NCI-H526 (cell line): ENCODE data around the gene ZMYND11.

Experiments used
- DNase-seq, 2 experiments: peaks; one replicate each; lab custom pipeline; 2025; lab: John Stamatoyannopoulos, UW

Gene ZMYND11

DNA sequence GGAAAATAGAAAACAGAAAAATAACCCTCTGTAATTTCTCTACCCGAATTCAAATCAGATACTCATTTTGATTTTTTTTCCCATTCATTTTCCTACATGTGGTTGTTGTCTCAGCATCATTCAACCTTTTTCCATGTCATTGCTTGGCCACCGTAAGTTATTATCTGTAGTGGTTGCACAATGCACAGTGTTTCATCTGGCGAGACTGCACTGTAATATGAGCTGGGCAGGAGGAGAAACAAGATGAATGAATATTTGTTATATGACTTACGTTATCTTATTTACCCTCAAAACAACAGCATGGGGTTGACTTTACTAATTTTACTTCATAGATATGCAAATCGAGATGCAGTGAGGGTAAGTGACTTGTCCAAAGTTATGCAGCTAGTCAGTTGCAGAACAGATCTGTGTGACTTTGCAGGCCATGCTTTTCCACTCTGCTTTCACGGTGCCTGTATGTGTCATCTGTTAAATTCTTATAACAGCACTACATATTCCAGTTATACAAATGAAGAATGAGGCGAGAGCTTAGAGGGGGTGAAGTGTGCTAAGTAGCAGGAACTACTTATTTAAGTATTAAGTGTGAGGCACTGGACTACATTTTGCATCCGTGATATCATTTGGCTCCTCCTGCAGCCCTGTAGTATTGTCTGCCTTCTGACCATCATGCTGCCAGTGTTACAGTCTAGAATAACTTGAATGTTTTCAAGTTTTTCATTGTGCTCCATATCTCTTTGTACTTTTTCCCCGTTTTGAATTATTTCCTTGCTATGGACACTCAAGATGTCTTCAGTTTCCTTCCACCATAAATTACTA, 56.7 kb downstream of the ZMYND11 start:
- DNase-seq: peak; percentile 69 to 82

GRCh38 chr10:194281-194680, 59.0 kb downstream of the ZMYND11 start:
- DNase-seq: no peak

- no peak for DNase-seq
Observed at GRCh38 chr10:200405-200804, 65.2 kb downstream of the ZMYND11 start.

DNA sequence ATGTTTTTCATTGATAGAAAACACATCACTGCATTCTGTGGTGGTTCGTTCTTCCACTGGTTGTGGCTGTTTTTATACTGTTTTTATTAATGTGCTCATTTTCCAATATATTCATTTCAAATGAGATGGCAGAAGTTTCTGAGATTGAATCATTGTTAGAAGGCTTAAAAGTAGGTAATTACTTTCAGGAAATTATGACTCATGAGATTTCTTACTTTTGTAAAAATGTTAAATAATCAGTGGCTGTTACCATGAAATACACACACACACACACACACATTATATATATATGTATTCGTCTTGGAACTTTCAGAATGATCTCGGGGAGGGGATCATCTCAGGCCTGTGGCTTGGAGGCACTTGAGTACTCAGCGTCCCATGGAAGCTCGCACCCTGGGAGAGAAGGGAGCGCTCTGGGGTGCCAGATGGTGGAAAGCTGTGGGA, 66.1 kb downstream of the ZMYND11 start:
- DNase-seq: no peak

DNA sequence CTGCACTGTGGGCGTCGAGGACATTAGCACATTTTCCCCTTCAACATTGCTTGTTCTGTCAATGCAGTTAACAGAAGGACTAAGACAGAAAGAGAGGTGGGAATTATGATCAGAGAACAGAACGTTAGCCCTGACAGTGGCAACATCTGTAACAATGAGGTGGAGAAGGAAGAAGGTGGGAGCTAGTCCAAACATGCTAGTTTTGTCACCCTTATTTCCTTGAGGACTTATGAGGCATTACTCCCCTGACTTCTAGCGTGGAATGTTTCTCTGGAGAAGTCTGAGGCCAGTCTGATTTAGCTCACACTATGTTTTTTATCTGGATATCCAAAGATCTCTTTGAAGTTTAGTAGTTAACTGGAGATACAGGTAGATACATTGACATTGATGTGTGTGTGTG, 73.4 kb downstream of the ZMYND11 start:
- DNase-seq: no peak

- no peak for DNase-seq
Observed at GRCh38 chr10:209357-209756, 74.1 kb downstream of the ZMYND11 start.

- no peak for DNase-seq
Observed at GRCh38 chr10:210297-210696, 75.0 kb downstream of the ZMYND11 start.

DNA sequence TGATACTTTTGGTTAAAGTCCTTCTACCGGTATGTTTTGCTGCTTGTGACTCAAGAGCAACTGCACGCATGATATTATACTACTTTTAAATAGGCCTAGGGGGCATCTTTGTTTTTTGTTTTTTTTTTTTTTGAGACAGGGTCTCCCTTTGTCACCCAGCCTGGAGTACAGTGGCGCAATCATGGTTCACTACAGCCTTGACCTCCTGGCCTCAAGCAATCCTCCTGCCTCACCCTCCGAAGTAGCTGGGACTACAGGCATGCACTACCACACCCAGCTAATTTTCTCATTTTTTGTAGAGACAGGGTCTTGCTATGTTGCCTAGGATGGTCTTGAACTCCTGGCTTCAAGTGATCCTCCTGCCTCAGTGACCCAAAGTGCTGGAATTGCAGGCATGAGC, 80.2 kb downstream of the ZMYND11 start:
- DNase-seq: no peak

GRCh38 chr10:218798-219197, 83.5 kb downstream of the ZMYND11 start:
- peak in 1 of 2 experiments; percentile 32 for DNase-seq

- no peak for DNase-seq
Observed at GRCh38 chr10:219731-220472, 84.6 kb downstream of the ZMYND11 start.

DNA sequence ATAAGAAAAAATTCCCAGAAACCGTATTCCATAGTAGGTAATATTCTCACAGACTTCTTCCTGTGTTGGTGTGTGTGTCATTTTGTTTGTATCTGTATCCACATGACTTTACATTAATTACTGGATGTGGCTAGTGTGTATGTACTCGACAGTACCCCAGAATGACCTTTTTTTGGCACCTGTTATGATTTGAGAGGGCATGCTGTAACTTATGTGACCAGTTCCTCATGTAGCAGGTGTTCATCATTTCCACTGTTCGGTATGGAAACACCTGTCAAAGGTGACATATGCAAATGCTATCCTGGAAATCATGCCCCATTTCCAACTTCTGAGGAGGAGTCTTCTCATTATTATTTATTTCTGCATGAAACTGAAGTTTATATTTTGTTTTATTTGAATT, 89.3 kb downstream of the ZMYND11 start:
- DNase-seq: peak; percentile 10 to 44

- DNase-seq: no peak
Observed at GRCh38 chr10:226018-226417, 90.8 kb downstream of the ZMYND11 start.

GRCh38 chr10:227014-227413, 91.8 kb downstream of the ZMYND11 start:
- no peak for DNase-seq

DNA sequence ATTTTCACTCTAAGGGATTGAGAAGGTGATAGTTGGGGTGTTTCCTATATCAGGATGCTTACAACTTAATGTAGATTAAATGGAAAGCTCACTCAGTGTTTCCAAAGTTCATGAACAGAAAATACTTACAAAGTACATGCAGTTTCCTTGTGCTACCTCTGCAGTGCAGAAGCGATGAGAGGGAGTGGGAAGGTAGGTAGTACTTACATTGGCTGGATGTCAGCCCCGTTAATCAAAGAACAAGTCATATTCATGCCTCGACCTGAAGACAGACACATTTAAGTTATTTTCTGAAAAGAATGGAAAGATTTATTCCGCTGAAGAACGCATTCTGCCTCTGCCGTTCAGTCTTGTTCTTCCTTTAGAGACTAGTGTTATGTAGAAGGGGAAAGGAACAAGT, 93.1 kb downstream of the ZMYND11 start:
- DNase-seq: no peak

DNA sequence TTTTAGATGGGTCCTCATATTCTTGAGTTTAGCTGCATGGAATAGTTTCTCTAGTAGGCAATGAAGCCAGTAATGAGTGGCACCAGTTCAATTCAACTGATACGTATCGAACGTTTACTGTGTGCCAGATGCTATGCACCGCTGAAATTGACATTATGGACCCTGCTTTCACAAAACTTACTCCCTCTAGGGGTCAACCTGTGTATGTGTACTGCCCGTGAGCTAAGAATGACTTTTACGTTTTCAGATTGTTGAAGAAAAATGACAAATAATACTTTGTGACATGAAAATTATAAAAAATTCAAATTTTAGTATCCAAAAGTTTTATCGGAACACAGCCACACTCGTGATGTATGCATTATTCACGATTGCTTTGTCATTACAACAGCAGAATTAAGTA, 95.5 kb downstream of the ZMYND11 start:
- peak in 1 of 2 experiments; percentile 9 for DNase-seq

DNA sequence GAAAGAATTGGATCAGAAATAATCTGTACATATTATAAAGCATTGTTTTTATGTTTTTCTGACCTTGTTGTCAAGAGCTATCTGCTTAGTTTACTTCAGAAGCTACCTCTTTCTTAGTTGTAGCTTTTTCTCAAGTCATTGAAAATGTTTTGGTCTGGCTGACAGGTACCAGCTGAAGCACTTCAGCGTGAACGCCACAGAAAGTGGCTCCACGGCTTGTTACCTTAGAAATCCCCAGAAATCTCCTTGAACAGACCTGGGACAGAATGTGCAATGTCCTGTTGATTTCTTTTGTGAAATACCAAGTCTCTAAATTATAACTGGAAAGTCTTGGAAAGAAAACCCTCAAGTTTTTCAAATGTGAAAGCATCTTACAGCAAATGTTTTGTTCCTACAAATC, 96.8 kb downstream of the ZMYND11 start:
- DNase-seq: no peak

DNA sequence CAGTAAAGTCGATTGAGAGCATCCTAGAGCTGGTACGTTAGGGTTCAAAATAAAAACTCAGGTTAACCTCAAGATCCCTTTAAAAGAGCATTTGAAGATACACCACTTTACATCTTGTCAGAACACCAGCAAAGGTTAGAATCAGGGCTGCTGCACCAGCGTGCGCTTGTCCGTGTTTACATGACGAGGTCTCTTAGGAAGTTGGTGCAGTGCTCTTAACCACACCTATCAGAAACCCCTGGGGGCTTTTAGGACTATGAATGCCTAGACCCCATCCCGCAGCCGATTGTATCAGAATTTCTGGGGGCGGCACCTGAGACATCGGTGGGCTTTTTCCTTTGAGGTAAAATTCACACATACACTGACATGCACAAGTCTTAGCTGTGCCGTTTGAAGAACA, 97.6 kb downstream of the ZMYND11 start:
- DNase-seq: no peak

DNA sequence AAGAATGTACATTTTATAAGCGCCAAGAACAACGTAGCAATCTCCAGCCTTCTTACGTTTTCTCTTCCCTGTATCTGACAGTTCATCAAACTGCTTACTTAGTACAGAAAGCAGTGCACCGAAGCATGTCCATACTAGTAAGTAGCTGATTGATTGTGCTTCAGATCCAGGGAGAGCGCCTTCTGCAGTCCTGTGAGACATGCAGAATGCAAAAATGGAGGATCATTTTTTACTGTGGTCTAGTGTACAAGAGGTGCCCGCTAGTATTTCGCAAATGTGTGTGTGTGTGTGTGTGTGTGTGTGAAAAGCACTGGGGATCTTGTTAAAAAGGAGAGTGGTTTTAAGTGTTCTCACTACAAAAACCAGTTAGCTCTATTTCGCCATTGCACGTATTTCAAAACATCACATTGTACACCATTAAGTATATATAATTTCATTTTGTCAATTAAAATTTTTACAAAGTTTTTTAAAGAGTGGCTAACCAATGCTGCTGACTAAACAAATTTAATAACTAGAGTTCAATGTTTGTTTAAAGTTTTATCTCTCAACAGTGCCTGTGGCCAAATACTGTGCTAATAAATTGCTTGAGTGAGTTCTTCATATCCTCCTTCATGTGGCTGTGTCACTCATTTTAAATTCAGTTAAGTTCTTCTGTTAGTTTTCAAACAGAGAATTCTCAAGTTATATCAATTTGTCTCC, 99.6 kb downstream of the ZMYND11 start:
- no peak for DNase-seq

DNA sequence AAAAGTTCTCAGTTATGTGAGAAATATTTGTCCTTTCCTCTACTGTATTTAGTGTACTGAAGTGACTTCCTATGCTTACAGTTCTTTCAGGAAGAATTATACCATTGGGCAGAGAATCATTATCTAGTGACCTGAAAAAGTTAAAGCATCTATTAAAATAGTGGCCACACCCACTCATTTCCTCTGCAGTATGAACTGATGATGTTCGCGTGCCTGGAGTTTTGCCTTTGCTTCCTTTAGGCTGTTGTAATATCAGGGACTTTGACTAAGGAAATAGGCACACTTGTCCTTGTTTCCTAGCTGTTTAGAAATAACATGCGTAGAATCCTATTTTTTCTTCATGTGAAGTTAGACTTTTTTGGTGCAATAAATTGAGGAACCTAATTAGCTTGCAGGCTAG, 100.7 kb downstream of the ZMYND11 start:
- no peak for DNase-seq

GRCh38 chr10:239109-239508, 103.9 kb downstream of the ZMYND11 start:
- DNase-seq: peak; percentile 2 to 24

DNA sequence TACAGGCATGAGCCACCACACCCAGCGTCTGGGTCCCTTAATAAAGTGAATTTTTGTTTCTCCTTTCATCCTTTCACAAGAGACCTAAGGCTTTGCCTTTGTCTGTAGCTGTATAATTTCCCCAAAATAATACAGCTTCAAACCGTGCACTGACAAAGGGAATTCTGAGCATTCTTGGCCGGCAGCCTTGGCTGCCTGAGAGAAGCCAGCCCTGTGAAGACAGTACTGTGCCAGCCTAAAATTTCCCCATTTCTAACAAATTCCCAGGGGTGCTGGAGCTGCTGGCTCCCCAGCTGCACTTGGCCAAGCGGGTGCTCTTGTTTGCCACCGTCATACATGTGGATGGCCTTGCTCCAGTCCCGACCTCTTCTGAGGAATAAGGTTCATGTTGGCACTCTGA, 106.2 kb downstream of the ZMYND11 start:
- DNase-seq: no peak

DNA sequence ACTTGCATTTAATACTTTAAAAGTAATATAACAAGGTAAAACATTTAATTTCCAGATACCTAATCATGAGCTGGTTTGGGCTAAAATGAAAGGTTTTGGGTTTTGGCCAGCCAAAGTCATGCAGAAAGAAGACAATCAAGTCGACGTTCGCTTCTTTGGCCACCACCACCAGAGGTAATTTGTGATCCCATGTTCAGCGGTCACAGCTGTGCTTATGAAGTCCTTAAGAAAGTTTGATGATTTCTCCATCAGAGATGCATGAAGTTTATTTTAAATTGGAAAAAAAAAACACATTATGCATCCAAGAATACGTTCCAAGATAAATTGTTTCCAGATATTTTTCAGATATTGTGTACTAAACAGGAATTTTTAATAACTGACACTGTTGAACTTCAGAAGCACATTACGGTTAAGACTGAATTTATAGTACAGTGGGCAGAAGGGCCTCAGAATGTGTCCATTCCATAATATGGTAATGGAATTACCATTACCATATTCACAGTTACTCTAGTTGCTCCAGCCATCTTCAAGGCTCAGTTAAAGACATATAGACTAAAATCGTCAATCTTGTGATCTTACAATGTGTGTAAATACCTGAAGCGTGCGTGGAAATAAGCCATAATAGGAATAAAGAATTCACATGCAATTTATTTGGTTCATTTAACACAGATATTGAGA, 106.8 kb downstream of the ZMYND11 start:
- no peak for DNase-seq
